HG03575 (cell line): ENCODE results near the gene LRRFIP1.
"Not testable (repeated sequence)": the region's sequence is repeated elsewhere in the genome, so short reads cannot be mapped to it uniquely, and the experiment has no call there.

Experiments used
- ATAC-seq: cut with Tn5 transposase; IDR thresholded peaks from one replicate; pipeline ENCODE4 v1.9.1; 2021; ENCODE audit not compliant: unreplicated experiment, insufficient number of reproducible peaks, low FRiP score; ENCODE audit errors: extremely low read depth

The LRRFIP1 gene

DNA sequence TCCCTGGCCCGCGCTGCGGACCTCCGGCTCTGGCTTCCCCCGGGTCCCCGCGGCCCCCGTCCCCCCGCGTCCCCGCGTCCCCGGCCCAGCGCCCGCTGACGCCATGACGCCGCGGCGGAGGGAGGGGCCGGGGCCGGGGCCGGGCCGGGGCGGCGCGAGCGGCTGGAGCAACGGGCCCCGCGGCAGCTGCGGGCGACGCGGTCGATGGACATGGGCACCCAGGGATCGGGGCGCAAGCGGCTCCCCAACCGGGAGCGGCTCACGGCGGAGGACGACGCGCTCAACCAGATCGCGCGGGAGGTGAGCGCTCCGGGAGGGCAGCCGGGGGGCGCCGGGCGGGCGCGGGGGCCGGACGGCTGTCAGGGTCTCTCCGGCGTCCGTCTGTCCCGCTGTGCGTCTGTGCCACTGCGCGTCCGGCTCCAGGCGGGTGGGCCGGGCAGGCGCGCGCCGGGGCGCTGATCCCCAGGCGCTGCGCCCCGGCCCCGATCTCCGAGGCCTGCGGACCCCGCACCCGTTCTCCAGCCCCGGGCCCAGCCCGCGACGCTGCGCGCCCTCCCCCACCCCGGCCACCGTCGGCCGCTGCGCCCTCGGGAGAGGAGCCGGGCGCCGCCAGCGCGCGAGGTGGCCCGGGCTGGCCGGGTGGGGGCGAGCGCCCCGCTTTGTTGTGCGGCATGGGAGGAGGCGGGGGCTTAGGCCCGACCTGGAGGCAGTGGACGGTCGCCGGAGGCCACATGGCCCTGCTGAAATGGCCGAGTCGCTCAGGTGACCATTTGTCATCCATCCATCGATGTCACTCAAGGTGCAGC is at the start of gene LRRFIP1:
TSS of gene LRRFIP1 (plus strand) at position 147 of the 806 bp plus-strand sequence. CDS start at position 205, 58 bp downstream.
- no peak for ATAC-seq

- ATAC-seq, result no peak
Observed at GRCh38 chr2:237577956-237578870, 49.2 kb upstream of the LRRFIP1 start.

DNA sequence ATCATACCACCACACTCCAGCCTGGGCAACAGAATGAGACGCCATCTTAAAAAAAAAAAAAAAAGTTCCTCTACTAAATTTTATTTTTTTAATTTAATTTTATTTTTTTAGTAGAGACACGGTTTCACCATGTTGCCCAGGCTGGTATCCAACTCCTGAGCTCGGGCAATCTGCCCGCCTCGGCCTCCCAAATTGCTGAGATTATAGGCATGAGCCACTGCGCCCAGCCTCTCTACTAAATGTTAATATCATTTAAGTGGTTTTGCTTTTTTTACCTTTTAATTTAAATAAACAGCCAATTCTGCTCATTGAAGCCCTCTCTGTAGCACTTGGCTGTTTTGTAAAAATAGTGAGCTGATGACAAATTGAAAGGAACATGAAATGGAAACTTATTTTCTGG is 46.1 kb upstream of the LRRFIP1 start:
- no peak for ATAC-seq

- ATAC-seq, result no peak
Observed at GRCh38 chr2:237581751-237582746, 45.3 kb upstream of the LRRFIP1 start.

GRCh38 chr2:237583385-237584295 is 43.7 kb upstream of the LRRFIP1 start:
- no peak for ATAC-seq

DNA sequence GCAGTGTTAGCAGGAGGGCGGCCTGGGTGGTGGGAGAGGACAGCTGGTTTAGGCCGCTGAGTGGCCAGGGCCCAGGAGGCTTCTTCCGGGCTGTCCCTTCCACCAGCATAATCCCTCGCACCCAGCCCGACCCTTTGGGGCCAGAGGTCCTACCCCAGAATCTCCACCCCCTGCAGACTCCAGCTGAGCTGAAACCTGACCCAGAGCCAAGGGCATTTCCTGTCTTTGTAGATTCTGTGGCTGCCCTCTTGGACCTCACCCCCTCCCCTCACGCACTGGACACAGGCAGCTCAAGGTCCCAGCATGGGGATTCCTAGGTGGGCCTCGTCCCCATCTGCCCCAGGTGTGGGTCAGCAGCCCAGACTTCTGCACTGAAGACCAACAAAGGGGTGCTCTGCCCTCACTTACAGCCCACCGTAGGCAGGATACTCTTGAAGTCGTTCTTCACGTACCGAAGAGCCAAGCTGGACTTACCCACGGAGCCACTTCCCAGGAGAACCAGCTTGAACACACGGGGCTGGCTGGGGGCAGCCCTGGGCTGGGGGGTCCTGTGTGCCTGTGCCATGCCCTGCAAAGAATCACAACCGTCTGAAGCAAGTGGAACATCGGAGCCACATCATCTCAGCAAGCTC is 41.7 kb upstream of the LRRFIP1 start:
- no peak for ATAC-seq

- ATAC-seq, result no peak
Observed at GRCh38 chr2:237588044-237588696, 39.2 kb upstream of the LRRFIP1 start.

- ATAC-seq, result no peak
Observed at GRCh38 chr2:237590272-237591140, 36.9 kb upstream of the LRRFIP1 start, which contains the start of gene RAB17. Gene RAB17 (minus strand): TSS chr2:237590734. CDS start chr2:237586154, 4,580 bp downstream.

DNA sequence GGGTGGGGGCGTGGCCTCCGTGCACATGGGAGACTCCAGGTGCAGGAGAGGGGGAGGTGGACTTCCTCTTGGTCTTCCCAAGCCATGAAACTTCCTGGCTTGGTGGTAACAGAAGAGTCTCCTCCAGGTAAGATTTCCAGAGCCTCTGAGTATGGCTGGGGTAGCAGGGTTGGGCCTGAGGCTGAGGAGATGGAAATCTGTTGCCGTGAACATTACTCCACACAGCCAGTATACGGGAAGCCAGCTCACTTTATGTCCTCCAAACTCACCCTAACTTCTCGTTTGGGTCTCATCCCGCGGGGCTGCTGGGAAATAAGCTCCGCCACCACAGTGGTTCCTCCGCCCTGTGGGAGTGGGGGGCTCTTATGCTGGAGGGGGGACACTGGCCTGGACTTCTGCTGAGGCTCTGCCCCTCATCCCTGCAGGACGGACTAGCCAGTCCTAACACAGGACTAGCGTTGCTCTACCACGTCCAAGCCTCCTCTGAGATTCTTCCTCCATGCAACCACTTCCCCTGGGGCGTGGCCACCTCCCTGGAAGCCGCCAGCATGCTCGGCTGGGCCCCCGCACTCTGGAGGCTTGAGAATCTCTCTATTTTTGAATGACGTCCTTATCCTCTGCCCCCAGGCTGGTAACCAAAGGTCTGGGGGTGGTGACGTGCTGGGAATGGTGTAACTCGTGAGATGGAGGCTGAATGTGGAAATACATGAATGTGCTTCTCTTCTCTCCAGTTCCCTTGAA is 36.1 kb upstream of the LRRFIP1 start:
- ATAC-seq, result no peak

DNA sequence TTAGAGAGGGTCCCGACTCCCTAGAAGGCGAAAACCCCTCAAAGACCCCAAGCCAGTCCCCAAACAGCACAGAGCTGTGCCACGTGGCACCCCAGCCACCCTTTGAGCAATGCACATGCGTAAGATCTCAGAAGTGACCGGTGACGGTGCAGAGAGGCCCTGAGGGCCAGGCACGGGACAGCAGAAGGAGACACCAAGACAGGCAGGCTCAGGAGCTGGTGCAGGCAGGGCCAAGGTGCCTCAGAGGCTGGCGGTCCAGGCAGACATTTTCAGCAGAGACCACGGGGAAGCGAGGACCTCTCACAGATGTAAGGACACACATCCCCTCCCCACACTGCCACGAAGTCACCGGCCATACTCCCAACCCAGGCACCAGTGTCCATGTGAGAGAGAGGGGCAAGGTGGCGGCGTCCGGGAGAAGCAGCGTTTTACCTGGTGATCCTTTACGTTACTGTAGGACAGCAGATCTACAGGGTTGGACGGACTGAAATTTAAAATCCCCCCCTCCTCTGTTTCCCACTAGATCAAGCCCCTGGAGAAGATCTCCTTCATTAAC is 34.9 kb upstream of the LRRFIP1 start:
- no peak for ATAC-seq

GRCh38 chr2:237593036-237593435 is 34.4 kb upstream of the LRRFIP1 start:
- ATAC-seq, result no peak

DNA sequence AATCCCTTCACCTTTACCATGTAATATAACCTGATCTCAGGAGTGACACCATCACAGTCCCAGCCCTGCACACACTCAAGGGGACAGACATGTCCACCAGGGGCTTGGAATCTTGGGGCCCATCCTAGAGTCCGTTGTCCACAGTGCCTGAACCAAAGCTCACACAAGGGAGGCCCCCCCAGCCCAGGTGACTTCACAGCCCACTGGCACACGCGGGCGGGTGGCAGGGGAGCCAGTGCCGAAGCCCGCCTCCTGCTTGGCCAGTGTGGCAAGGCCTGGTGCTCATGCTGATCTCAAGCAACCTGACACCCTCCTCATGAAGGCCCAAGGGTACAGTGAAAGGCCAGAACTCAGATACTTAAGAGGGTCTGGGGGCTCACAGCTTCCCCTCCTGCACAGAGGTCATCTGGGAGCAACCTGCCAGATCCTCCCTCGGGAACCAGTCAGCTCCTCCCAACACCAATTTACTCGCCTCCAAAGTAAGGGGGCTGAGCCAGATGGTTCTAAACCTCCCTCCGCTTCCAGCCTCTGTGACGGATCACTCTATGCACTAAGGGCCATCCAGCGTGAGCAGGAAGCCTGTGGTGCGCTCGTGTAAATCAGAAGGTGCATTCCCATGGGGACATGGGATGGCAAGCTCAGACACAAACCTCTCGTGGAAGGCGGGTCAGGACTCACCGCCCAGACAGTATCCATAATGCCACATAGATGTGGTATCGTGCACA is 33.6 kb upstream of the LRRFIP1 start:
- ATAC-seq, result no peak

GRCh38 chr2:237594514-237594871 is 32.9 kb upstream of the LRRFIP1 start:
- no peak for ATAC-seq

DNA sequence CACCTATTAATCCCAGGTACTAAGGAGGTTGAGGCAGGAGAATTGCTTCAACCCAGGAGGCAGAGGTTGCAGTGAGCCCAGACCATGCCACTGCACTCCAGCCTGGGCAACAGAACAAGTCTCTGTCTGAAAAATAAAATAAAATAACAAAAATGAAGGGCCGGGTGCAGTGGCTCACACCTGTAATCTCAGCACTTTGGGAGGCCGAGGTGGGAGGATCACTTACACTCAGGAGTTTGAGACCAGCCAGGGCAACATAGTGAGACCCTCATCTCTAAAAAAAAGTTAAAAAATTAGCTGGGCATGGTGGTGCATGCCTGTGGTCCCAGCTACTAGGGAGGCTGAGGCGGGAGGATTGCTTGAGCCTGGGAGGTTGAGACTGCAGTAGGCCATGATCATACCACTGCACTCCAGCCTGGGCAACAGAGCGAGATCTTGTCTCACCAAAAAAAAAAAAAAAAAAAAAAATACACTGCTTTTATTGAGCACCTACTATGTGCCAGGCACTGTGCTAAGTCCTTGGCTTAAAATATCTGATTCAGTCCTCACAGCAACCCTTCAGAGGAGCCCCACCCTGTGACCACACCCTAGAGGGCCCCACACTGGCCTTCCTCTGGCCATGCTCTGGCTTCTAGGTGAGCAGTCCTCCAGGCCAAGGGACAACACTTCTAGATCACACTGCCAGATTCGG is 31.4 kb upstream of the LRRFIP1 start:
- not testable (repeated sequence) for ATAC-seq
